NCI-H82 treated with DMSO at 0.1 percent for 48 hours (cell line): Measurements from ENCODE around the gene NABP2.
"Not testable (repeated sequence)": the region's sequence is repeated elsewhere in the genome, so short reads cannot be mapped to it uniquely, and the experiment has no call there.

Experiments used
- DNase-seq: peaks from one replicate; lab custom pipeline; 2025; ENCODE audit not compliant: unreplicated experiment; lab: John Stamatoyannopoulos, UW

The NABP2 gene

DNA sequence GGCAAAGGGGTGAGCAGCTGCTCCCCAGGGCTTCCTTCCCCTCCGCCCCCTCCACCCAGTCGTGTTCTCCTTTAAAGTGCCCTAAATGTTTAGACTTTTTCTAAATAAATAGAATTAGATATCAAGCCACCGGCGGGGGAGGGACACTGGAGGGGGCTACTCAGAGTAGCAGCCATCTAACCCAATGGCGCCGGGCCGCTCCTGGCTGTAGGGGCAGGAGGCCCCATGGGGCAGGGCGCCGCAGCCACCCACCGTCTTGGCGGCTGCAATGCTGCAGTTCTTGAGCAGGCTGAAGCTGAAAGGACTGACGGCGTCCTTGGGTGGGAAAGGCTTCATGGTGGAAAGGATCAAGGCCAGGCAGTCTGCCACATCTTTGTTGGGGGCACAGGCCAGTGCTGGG is 18.8 kb downstream of the NABP2 start:
- DNase-seq: no peak

- no peak for DNase-seq
Observed at GRCh38 chr12:56243731-56244181, 19.6 kb downstream of the NABP2 start.

DNA sequence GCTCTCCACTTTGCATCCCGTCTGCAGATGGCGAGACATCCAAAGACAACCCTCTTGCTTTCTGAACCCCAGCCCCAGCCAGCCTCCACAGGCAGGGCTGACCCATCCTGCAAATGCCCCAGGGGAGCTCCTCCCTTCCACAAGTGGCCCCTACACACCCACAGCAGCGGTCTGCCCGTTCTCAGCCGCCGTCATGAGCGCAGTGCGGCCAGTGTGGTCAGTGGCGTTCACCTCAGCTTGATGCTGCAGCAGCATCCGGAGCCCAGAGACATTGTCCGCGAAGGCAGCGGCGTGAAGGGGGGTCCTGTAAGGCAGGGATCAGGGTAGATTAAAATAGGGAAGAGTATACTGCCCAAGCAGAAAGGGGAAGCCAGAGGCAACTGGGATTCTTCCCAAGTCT is 20.4 kb downstream of the NABP2 start:
- no peak for DNase-seq

- DNase-seq: no peak
Observed at GRCh38 chr12:56247923-56248322, 23.8 kb downstream of the NABP2 start.

DNA sequence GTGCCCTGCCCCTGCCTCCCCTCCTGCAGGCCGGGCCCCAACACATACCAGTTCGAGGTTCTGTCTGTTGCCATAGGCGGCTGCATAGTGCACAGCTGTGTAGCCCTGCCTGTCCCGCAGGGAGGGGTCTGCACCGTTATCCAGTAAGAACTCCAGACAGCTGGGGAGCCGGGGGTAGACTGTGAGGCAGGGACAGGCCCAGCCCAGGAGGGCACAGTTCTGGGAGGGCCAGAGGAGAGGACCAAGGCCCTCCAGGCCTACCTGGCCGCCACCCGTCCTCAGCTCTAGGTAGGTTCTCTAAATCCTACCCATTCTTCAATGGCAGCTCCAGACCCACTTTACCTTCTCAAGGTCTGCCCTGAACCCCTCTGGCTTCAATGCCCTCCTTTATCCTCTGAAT is 24.6 kb downstream of the NABP2 start:
- DNase-seq: no peak

- DNase-seq: no peak
Observed at GRCh38 chr12:56252649-56253048, 28.5 kb downstream of the NABP2 start.

- DNase-seq: no peak
Observed at GRCh38 chr12:56253091-56253490, 28.9 kb downstream of the NABP2 start.

GRCh38 chr12:56255671-56256070 is 31.5 kb downstream of the NABP2 start:
- no peak for DNase-seq

DNA sequence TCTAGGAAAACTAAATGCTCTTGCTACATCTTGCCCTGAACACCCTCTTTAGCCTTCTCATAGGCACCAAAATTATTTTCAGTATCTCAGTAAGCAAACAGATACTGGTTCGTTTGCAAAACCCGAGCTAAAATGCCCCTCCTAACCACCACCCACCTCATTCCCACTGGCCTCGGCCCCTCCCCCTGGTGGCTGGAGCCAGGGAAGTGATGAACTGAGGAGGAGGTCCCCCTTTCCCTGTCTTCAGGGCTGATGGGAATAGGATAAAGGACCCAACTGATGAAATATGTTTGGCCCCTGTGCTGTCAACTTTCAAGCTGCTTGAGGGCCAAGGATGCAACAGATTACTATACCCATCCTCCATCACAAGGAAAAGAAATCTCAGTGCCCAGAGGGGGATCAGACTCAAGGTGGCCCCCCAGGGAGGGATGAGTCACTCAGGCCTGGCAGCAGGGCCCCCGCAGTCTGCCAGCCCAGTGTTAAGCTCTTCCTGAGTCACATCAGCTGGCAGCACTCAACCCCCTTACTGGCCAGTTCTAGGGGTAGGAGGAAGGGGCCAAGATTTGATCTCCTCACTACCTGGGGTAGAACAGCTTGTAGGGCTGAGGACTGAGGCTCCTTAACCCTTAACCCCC is 32.3 kb downstream of the NABP2 start:
- DNase-seq: no peak

DNA sequence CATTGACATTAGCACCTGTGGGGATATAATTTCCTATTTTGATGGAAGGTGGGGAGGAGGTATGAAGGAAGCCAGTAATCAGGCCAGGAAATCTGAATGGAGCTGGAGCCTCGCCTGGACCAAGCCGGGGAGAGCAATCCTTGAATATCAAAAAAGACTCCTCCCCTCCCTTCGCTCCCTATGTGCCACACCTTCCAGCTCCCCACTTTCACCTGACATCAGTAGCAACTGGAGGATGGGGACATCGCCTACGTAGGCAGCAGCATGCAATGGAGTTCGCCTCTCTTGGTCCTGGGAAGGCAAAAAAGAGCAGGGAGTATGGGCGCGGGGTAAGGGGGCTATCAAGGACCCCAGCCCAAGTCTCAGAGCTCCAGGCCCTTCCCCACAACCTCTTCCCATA is 32.9 kb downstream of the NABP2 start:
- DNase-seq: no peak

DNA sequence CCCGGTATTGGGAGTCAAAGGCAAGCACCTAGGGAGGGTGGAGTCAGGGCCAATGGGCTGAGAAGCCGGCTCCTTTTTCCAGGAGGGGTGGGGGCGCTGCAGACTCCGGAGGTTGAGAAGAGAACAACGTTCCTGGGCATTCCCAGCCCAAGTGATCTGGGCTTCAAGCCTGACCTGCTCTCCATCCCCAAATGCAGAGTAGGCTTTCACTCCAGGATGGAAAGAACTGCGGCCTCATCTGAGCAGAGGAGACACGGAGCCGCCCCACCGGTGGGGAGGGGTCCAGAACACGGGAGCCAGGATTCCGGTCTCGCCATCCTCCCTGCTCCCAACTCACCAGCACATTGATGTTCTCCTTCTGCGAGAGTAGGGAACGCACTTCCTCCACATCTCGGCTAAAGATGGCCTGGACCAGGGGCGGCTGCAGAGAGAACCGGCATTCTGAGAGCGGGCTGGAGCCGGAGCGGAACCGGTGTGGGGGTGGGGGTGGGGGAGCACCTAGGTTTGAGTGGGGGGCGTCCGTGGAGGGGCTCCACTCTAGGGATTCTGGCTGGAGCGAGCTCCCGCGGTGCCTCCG is 33.4 kb downstream of the NABP2 start:
- DNase-seq: no peak

DNA sequence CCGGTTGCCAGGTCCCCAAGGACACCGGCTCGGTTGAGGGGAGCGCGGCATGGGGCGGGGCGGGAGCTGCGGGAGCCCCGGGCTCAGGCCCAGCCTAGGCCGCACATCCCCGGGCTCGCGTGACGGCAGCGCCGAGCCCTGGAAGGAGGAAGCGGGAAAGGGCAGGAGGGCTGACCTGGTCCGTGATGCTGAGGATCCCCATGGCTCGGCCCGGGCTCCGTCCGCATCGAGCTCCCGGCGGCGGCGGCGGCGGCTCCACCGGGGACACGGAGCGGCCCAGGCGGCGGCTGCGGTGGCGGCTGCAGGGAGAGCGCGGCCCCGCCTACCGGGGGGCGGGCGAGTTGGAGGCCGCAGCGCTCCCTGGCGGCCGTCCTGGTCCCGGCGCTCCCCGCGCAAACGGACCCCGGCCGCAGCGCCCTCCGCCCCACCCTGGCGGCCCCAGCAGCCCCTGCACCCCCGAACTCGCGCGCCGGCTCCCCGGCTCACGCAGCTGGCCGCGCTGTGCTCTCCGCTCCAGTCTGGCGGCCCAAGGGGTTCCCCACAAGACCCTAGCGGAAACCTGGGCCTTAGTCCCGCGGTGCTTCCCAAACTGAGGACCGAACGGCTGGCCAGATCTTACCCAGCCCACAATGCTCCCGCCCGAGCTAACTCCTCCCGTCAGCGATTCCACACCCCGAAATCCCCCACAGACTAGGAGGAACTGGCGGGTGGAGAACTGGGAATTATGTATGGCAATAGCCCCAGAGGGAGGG is 34.1 kb downstream of the NABP2 start, which contains the start of gene ANKRD52:
Gene ANKRD52, minus strand, starts transcription at position 317 of the 752 bp plus-strand sequence. Its CDS starts 115 bp downstream, at position 202.
- peak; percentile 44 for DNase-seq

DNA sequence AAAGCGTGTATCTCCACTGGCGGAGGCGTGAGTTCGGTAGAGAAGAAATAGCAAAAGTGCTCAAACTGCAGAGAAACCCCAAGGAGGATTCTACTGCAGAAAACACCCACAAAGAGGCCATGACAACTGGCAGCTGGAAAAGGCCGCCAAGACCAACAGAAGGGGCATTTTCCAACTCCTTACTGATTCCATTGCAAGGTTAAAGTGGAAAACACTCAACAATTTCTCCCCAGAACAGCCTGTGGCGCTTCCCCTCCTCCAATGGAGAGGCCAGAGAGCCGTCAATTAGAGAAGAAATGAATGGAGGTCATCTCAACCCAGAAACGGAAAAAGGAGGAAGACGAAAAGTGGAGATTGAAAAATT is 34.7 kb downstream of the NABP2 start:
- DNase-seq: no peak

GRCh38 chr12:56260380-56260779 is 36.2 kb downstream of the NABP2 start:
- DNase-seq: no peak

- DNase-seq: no peak
Observed at GRCh38 chr12:56260921-56261320, 36.8 kb downstream of the NABP2 start.

DNA sequence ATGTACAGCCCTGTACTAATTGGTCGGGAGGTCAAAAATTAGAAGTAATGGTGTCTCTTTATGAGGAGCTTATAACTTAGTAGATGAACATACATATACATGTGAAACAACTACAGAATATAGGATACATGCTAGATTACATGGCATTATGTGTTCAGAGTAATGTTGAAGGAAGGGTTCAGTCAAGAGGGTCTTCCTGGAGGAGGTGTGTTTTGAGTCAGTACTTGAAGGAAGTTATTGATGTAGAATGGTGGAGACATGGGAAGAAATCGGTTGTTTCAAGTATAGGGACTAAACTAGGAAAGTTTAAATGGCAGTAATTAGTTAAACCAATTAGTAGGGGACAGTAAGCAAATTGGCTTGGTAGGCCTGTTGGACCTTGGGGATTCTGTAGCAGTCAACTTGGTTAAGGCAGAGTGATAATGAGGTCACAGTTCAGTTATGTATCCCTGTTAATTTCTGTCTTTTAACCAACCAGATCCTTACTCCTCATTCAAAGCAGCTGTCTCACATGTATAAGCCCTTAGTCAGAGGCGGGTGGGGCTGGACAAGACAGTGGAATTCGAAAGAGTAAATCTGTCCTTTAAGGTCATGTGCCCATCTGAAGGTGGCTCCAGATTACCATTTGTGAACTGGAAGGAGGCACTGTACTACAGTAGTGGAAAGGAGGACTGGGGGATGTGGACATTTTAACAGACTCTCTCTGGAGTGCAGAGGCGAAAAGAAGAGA is 37.5 kb downstream of the NABP2 start:
- DNase-seq: peak; percentile 24

- not testable (repeated sequence) for DNase-seq
Observed at GRCh38 chr12:56262955-56263354, 38.8 kb downstream of the NABP2 start.

- DNase-seq: not testable (repeated sequence)
Observed at GRCh38 chr12:56266068-56266692, 42.0 kb downstream of the NABP2 start.

- DNase-seq: peak; percentile 84
Observed at GRCh38 chr12:56266693-56267442, 42.7 kb downstream of the NABP2 start, which contains the start of gene COQ10A. Gene COQ10A, plus strand, starts transcription at chr12:56266942. Its CDS starts 177 bp downstream, at chr12:56267119.

GRCh38 chr12:56267443-56268071 is 43.4 kb downstream of the NABP2 start:
- DNase-seq: no peak
